GM12874 (cell line): Measurements from ENCODE around the gene DCHS2.

ENCODE experiments used
- TF ChIP-seq, protein P1 (sequence below): IDR thresholded peaks from 2 replicates; pipeline ENCODE4 v1.5.1; 2011; ENCODE audit warnings: low read depth, mild to moderate bottlenecking, control low read depth, low read length, moderate library complexity; ENCODE audit not compliant: insufficient read depth

Gene DCHS2

DNA sequence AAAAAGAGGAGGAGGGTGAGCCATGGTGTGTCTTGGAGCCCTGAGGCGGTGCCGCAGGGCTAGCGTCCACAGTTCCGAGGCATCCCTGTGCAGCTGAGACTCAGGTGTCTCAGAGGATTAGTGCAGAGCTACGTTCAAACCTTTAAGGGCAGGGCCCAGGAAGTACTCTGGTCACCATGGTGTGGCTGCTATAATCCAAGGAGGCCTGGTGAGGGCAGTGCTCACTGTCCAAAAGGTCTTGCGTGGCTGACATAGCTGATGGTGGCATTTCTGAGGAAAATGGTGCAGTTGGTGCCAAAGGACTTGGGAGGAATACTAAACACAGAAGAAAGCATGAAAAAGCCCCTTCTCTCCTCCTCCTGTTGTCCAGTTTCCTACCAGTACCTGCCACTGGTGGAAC lies 146.9 kb downstream of the DCHS2 start:
- TF ChIP-seq, protein P1, sequence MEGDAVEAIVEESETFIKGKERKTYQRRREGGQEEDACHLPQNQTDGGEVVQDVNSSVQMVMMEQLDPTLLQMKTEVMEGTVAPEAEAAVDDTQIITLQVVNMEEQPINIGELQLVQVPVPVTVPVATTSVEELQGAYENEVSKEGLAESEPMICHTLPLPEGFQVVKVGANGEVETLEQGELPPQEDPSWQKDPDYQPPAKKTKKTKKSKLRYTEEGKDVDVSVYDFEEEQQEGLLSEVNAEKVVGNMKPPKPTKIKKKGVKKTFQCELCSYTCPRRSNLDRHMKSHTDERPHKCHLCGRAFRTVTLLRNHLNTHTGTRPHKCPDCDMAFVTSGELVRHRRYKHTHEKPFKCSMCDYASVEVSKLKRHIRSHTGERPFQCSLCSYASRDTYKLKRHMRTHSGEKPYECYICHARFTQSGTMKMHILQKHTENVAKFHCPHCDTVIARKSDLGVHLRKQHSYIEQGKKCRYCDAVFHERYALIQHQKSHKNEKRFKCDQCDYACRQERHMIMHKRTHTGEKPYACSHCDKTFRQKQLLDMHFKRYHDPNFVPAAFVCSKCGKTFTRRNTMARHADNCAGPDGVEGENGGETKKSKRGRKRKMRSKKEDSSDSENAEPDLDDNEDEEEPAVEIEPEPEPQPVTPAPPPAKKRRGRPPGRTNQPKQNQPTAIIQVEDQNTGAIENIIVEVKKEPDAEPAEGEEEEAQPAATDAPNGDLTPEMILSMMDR = 0 out of 2 replicates have a peak, but pooled peaks have one; percentile 38

DNA sequence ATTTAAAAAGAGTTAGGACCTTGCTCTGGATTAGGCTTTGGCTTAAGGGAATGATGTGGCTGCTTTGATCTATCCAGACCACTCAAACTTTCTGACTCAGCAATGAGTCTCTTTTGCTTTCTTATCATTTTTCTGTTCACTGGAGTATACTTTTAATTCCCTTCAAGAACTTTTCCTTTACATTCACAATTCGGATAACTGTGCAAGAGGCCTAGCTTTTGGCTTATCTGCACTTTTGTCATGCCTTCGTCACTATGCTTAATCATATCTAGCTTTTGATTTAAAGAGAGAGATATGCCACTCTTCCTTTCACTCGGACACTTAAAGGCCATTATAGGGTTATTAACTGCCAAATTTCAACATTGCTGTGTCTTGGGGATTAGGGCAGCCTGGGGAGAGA lies 147.9 kb downstream of the DCHS2 start:
- TF ChIP-seq, protein P1 = no peak

DNA sequence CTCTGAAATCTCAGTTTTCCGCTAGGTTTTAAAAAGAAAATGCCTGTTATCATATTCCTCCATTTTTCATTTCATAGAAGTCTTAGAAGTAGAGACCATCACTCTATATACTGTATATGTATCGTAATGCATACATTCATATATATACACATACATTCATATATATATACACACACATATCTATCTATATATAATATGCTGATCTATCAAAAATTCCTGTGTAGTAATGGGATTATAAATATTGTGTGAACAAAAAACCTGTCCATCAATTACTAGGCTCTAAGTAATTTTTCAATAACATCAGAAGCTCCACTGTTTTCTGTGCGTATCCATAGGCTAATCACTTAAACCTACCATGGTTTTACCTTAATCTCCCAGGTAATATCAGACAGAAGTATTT lies 150.2 kb downstream of the DCHS2 start:
- TF ChIP-seq, protein P1 = no peak

DNA sequence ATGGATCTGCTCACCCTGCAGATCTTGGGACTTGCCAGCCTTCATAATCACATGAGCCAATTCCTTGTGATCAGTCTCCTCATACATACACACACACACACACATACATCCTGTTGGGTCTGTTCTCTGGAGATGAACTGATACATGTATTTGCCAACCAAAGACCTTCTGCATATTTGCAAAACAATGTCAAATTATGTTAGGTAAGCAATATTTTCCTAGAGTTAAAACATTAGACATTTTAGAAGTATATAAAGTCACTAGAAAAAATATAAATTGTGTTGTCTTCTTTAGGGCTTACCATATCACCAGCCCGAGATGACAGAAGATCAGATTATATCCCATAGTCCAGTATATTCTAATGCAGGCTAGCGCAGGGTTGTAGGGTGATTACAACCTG lies 156.0 kb downstream of the DCHS2 start:
- TF ChIP-seq, protein P1 = no peak

DNA sequence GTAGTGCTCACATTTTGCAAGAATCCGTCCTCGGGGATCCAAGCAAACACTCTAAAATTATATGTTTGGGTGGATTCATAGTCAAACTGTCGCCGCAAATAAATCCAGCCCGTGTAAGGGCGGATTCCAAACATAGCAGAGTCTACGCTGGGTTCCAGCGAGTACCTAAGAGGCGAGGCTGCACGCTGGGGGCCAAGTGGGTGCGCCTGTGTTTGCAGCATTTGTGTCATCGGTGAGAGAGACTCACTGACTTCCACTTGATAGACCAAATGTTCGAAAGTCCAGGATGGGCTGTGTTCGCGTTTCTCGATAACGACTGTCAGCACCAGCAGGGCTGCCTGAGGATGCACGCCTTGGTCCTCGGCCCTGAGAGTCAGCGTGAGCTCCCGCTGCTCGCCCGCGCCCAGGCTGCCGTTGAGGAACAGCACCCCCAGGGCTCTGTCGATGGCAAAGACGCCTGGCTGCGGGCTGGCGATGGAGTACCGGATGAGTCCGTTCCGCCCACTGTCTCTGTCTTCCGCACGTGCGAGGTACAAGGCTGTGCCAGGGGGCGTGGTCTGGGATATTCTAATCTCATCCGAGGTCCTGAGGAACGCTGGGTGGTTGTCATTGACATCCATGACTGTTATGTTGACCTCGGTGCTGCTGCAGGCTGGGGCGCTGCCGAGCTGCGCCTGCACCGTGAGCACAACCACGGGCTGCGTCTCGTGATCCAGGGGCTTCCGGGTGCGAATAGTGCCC lies 158.7 kb downstream of the DCHS2 start:
- TF ChIP-seq, protein P1 = no peak

DNA sequence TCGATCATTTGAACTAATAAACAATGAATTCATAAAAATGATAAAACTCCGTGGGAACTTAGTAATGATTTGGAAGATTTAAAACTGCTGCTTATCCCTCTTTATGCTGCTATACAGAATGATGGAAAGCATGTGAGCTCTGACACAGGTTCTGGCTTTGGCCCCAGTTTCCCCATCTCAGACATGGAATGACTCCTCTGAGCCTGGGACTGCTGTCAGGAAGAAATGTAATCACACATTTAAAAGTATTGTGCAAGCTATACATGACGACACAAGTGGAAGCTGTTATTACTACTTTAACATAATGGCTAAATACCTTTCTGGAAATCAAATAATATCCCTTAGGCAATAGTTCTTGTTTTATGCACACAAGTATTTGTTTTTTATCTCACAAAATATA lies 161.7 kb downstream of the DCHS2 start:
- TF ChIP-seq, protein P1 = no peak

DNA sequence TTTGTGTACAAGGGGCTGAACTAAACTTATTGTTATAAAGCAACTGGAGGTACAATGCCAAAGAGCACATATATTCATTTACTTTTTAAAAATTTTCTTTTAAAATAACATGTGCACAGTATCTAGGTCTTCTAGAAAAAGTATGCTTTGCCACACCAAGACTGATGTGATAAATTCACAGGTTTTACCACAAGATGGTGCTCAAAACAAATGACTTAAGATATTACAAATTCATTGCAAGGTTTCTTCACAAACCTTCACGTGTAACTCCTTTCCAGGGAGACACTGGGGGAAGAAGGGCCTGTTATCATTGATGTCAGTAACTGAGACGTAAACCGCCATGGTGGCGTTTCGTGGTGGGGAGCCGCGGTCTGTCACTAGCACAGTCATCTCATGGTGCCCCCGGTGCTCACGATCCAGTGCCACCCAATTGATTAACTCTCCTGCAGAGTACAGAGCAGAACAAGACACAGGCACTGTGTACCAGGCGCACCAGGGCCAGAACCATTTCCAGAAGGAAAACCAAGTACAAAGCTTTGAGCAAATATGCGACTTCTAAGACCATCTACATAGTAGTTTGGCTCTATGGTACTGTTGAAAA lies 162.2 kb downstream of the DCHS2 start:
- TF ChIP-seq, protein P1 = 0 out of 2 replicates have a peak, but pooled peaks have one; percentile 28
